HL-60 (cell line): ENCODE data around the gene MAN2A1.

Experiments used
- CTCF ChIP-seq: IDR thresholded peaks from one replicate; pipeline ENCODE4 v1.5.1; 2011; ENCODE audit warnings: low read length, control low read depth, inconsistent platforms; ENCODE audit not compliant: insufficient read depth
- POLR2AphosphoS5 ChIP-seq: IDR thresholded peaks from 2 replicates; pipeline ENCODE4 v1.6.1; 2012; ENCODE audit warnings: low read depth

- TF ChIP-seq POLR2AphosphoS5, result no peak
- no peak for TF ChIP-seq CTCF
Observed at GRCh38 chr5:109700516-109701153, 10.9 kb downstream of the MAN2A1 start.
